Breast epithelium (tissue), 4 donors: ENCODE results near the gene TRIM40. TPM values are rescaled to one million over a fixed set of nuclear protein-coding genes. Genes with fewer than 3 reads are reported as not detected.

ENCODE experiments used
- DNase-seq, 2 donors: peaks; one replicate each; pipeline ENCODE4 v3.0.0-alpha.2; 2019; ENCODE audit warnings: low spot score in 2 of 2
- H3K27ac ChIP-seq, 2 donors: fragments of 200-600 bp; sonication (generic) in 1 of 2; one replicate each; pipeline ENCODE4 v1.5.1; 2016 to 2019; ENCODE audit warnings: mild to moderate bottlenecking in 1 of 2
- H3K27me3 ChIP-seq, 2 donors: fragments of 200-600 bp; sonication (generic) in 1 of 2; one replicate each; pipeline versions ENCODE4 v1.5.1 to v1.6.0; 2017 to 2019; ENCODE audit warnings: control low read depth in 1 of 2, mild to moderate bottlenecking in 1 of 2
- H3K36me3 ChIP-seq: fragments of 200-600 bp; one replicate; pipeline ENCODE4 v1.5.1; 2019
- H3K4me1 ChIP-seq, 2 donors: fragments of 200-600 bp; sonication (generic); one replicate each; pipeline ENCODE4 v1.5.1; 2016 to 2019; ENCODE audit warnings: control low read depth in 1 of 2
- H3K4me3 ChIP-seq, 3 donors: fragments of 200-600 bp; sonication (generic); 1 replicate in 2 of 3; 2 replicates in 1 of 3; pipeline ENCODE4 v1.5.1; 2016 to 2019; ENCODE audit warnings: mild to moderate bottlenecking in 3 of 3, moderate library complexity in 2 of 3
- H3K9me3 ChIP-seq, 2 donors: fragments of 200-600 bp; sonication (generic) in 1 of 2; one replicate each; pipeline ENCODE4 v1.5.1; 2016 to 2019; ENCODE audit warnings: control low read depth in 1 of 2
- CTCF ChIP-seq, 3 donors: fragments of 450-650 bp; IDR thresholded peaks; one replicate each; pipeline ENCODE4 v1.5.1; 2016 to 2017; ENCODE audit warnings: antibody characterized with exemption in 3 of 3, mild to moderate bottlenecking in 3 of 3, moderate library complexity in 3 of 3
- POLR2A ChIP-seq: fragments of 450-650 bp; IDR thresholded peaks from one replicate; pipeline ENCODE4 v1.6.1; 2016; ENCODE audit warnings: antibody characterized with exemption, mild to moderate bottlenecking, moderate library complexity
- POLR2AphosphoS5 ChIP-seq, 3 donors: sonication (generic); formaldehyde crosslinking; IDR thresholded peaks; one replicate each; pipeline ENCODE4 v1.6.1; 2017; ENCODE audit warnings: antibody characterized with exemption in 3 of 3
- intact Hi-C: fragments of 100-400 bp; cut with DNase I; formaldehyde crosslinking; loops from one replicate; pipeline ENCODE4 v1.15.1; 2023; ENCODE audit warnings: low total_unique reads
- total RNA-seq, 3 donors: library from RNA; depleted of rRNA; stranded (reverse); fragments of >200 nt; gene quantifications; one replicate each; pipeline ENCODE4 v1.1.0, GENCODE V29; 2016

TRIM40 gene
- total RNA-seq, 3 donors from 2014 or later = 0.33 TPM; not detected in 2

GRCh38 chr6:30144811-30145210, 8.9 kb downstream of the TRIM40 start:
- Histone ChIP-seq H3K4me3 (no peak overlapping the region), H3K27me3 (peaks cover 0 to 4% of the 10 kb centered on the region in 2 donors), H3K4me1 (no peaks in the 10 kb centered on the region), H3K36me3 (no peaks in the 10 kb centered on the region), H3K27ac (no peak overlapping the region), H3K9me3 (no peaks in the 10 kb centered on the region)
- intact Hi-C loops = no loop called here
- no peak for DNase-seq
- no peak for TF ChIP-seq POLR2AphosphoS5 (IDR thresholded peaks at IDR 0.05)
- TF ChIP-seq CTCF (IDR thresholded peaks at IDR 0.05) = no peak
- no peak for TF ChIP-seq POLR2A

GRCh38 chr6:30145818-30146217, 9.9 kb downstream of the TRIM40 start:
- Histone ChIP-seq H3K36me3 (no peaks in the 10 kb centered on the region), H3K4me1 (no peaks in the 10 kb centered on the region), H3K27me3 (peaks cover 0 to 4% of the 10 kb centered on the region in 2 donors), H3K4me3 (no peak overlapping the region), H3K27ac (no peak overlapping the region), H3K9me3 (no peaks in the 10 kb centered on the region)
- no peak for DNase-seq
- TF ChIP-seq POLR2AphosphoS5 (IDR thresholded peaks at IDR 0.05) (no peak), CTCF (IDR thresholded peaks at IDR 0.05) (no peak), POLR2A (no peak)
- intact Hi-C loops = no loop called here

GRCh38 chr6:30147096-30147495, 11.2 kb downstream of the TRIM40 start:
- intact Hi-C loops = no loop called here
- Histone ChIP-seq H3K36me3 (no peaks in the 10 kb centered on the region), H3K4me1 (no peaks in the 10 kb centered on the region), H3K27me3 (peaks cover 0 to 4% of the 10 kb centered on the region in 2 donors), H3K27ac (no peak overlapping the region), H3K4me3 (no peak overlapping the region), H3K9me3 (no peaks in the 10 kb centered on the region)
- no peak for TF ChIP-seq CTCF (IDR thresholded peaks at IDR 0.05)
- DNase-seq = no peak

- no peak for DNase-seq
- TF ChIP-seq POLR2AphosphoS5 (IDR thresholded peaks at IDR 0.05) (no peak), POLR2A (no peak), CTCF (IDR thresholded peaks at IDR 0.05) (no peak)
- Histone ChIP-seq H3K9me3 (no peaks in the 10 kb centered on the region), H3K27ac (no peak overlapping the region), H3K4me3 (no peak overlapping the region), H3K27me3 (peaks cover 0 to 4% of the 10 kb centered on the region in 2 donors), H3K4me1 (no peaks in the 10 kb centered on the region), H3K36me3 (no peaks in the 10 kb centered on the region)
- intact Hi-C loops = no loop called here
Observed at GRCh38 chr6:30149234-30149633, 13.3 kb downstream of the TRIM40 start.

- no peaks in the 10 kb centered on the region for H3K36me3 ChIP-seq
- H3K4me1 ChIP-seq = peaks cover 0 to 3% of the 10 kb centered on the region in 2 donors
- intact Hi-C loops = no loop called here
- no peak overlapping the region for H3K27ac ChIP-seq
- no peak for DNase-seq
- no peak overlapping the region for H3K4me3 ChIP-seq
- H3K27me3 ChIP-seq = peaks cover 0 to 4% of the 10 kb centered on the region in 2 donors
- TF ChIP-seq CTCF (IDR thresholded peaks at IDR 0.05) (no peak), POLR2A (no peak), POLR2AphosphoS5 (IDR thresholded peaks at IDR 0.05) (no peak)
- H3K9me3 ChIP-seq = no peaks in the 10 kb centered on the region
Observed at GRCh38 chr6:30149858-30150550, 14.1 kb downstream of the TRIM40 start.
